DMS79 treated with DMSO at 0.1 percent for 48 hours (cell line): Measurements from ENCODE around the gene MGRN1.
A peak's percentile ranks its signal among the peaks of the same experiment; 100 is the strongest.

ENCODE experiments used
- DNase-seq: peaks from one replicate; lab custom pipeline; 2025; lab: John Stamatoyannopoulos, UW

MGRN1 gene

DNA sequence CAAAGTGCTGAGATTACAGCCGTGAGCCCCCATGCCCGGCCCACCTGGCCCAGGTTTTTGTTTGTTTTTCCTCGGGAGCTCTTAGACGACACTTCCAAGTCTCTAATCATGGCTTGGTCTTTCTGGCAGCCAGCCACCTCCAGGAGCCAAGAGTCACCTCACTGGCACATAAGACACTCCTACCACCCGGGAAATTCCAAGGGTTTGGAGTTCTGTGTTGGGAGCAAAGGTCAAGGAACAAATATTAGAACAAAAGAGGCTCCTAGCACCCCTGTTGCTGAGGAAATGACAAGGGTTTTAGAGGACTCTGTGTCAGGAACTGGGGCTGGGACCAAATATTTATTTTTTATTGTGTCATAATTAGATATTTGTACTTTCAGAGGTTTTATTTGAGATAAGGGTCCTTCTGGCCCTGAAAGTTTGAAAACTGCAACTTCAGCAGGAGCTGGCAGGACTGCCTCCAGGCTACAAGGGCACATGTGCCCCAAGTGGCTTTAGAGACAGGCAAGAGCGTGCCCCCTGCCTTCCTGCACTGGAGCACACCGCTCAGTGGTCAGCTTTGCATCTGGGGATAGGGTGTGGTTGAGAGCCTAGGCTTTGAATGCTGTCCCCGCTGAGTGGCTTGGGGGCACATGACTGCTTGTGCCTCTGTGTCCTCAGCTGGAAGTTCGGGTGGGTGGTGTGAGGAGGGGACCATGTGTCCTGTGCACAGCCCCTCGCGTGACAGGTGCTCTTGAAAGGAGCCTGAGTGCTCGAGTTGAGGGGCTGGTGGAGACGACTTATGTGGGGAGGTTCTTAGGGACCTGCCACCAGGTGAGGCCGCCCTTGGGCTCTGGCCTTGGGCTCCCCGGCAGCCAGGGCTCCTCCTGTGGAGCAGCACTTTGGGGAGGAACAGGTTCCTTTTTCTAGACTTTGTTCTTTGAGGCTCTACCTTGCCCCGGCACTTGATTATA, 29.7 kb downstream of the MGRN1 start:
- peak; percentile 86 for DNase-seq

DNA sequence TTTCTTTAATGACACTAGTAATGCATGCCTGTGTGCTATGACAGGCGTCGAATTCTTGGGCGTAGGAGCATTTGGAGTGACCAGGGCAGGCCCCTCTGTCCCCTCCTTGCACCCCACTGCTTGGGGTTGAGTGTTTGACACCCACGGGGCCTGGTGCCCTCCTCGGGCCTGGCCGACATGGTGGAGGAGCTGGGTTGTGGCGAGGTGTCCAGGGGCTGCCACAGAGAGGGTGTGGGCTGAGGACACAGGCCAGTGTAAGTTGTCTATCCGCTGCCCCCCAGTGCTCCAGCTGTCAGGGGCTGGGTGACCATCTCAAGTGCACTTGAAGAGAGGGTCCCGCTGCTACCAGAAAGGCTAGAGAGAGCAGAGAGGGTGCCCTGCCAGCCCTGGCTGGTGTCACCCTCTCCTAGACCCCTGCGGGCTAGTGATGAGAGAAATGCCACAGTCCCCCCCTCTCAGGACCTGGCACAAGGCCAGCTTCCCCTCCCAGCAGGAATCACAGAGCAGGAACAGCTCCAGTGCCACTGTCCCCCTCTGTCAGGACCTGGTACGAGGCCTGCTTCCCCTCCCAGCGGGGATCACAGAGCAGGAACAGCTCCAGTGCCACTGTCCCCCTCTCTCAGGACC, 30.5 kb downstream of the MGRN1 start:
- no peak for DNase-seq

DNA sequence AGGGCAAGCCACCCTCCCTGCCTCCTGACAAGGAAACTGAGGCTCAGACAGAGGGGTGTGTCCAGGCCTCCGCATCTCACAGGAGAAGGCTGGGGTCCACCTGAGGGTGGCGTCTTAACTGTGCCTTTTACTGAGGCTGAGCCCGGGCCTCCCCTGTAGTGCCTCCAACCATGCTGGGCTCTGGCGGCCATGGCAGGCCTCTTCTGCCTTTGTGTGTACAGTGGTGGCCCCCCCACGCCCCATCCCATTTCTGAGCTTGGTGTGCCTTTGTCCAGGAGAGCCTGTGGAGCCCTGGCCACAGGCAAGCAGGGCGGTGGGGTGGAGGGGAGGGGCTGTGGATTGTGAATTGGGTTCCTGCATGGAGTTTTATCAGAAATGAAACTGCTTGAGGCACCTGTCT, 31.2 kb downstream of the MGRN1 start:
- no peak for DNase-seq

DNA sequence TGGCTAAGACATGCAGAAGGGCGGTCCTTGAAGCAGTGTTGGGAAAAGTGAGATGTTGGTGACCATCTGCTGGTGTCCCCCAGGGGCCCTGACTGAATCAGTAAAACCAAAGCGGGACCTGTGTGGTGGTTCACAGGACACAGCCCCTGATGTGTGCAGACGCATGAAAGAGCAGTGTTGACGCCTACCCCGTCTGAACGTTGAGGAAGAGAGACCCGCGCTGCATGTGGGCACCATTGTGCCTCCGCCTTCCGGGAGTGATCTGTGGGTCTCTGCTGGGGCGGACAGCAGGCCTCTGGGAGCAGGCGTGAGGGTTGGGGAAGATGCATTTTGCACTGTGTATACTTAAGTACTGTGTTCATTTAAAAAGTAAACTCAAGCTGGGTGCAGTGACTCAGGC, 31.6 kb downstream of the MGRN1 start:
- DNase-seq, result no peak

DNA sequence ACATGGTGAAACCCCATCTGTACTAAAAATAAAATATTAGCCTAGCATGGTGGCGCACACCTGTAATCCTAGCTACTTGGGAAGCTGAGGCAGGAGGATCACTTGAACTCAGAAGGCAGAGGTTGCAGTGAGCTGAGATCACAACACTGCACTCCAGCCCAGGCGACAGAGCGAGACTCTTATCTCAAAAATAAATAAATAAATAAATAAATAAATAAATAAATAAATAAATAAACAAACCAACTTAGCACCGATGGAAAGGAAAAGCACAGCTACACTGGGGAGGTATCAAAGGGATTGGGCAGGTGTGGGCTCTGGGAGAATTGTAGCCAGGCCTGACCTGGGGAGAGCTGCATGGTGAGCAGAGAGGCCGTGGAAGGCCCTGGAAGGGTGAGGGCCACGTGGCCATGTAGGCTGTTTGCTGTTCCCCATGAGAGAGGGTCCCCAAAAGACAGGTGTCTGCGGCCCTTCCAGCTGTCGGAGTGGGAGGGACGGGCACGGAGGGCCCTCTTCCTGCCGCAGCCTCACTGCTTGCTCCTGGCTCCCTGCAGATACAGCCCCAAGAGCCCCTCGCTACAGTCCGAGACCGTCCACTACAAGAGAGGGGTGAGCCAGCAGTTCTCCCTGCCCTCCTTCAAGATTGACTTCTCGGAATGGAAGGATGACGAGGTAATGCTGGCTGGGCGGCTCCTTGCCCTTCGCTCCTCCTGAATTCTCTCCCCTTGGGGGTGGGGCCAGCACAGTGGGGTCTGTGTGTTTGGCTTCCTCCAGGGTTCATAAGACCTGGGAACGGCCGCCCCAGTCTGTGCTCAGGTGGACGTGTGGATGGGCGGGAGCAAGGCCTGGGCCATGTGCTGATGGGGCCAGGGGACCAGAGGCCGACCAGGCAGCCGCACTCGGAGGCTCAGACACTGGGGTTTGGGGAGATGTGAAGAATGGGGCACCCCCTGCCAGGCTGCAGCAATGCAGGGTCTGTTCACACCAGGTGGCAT, 32.4 kb downstream of the MGRN1 start:
- DNase-seq, result no peak

DNA sequence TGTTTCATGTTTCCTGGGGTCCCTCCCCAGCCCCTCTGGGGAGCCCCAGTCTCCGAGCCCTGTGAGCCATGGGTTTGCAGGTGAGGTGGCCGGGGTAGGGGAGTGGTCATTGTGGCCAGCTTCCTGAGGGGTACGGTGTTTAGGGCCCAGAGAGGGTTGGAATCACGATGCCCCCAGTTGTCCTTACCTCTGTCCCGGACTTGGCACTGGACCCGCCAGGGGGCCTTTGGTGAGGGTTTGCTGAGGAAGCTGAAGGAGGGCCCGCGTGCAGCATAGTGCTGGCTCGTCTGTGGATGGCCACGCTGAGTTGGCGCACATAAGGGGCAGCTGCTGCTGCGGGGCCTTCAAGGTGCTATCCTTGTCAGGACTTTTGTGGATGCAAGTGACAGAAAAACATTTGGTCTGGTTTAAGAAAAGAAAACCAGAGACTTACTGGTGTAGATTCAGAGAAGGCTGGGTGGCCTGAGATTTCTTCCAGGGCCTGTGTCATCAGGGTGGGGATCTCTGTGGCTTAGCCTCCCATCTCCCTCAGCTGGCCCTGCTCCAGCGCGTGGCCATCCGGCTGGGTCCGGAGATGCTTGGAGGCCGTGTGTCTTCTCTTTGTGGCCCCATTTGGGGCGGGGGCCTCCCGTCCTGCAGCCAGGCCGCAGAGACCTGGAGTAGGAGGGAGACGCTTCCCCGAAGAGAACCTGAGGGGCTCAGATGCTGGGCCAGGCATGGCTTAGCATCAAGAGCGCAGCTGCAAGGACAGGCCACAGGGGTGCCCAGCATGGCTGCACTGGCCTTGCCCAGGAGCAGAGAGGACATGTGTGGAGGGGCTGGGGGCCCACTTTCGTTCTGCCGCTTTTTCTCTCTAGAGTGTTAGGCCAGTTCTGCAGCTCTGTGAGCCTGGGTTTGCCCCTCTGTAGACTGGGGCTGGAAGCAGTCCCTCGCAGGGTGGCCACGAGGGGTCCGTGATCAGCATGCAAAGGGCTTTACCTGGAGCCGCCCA, 35.0 kb downstream of the MGRN1 start:
- no peak for DNase-seq

DNA sequence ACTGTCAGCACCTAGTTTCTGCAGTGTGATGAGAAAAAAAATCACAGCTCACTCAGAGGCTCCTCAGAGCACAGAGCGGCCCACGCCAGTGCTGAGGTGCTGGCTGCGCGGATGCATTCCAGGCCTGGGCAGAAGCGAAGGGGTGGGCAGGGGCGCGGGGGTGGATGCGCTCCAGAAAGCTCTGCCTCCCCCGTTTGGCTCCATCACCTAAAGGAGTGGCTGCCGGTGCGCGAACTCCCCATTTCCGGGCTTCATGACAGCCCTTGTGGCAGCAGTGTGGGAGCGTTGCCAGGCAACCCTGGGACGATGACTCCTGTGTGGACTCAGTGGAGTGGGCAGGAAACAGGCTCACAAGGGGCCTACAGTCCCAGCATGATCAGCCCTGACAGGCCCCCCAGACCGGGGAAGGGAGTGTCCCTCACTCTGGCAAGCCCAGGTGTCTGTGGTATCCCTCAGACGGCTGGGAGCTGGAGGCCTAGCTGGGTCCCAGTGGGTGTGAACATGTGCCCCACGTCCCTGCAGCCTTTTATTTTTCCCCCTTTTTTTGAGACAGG, 35.9 kb downstream of the MGRN1 start:
- DNase-seq, result peak; percentile 59

DNA sequence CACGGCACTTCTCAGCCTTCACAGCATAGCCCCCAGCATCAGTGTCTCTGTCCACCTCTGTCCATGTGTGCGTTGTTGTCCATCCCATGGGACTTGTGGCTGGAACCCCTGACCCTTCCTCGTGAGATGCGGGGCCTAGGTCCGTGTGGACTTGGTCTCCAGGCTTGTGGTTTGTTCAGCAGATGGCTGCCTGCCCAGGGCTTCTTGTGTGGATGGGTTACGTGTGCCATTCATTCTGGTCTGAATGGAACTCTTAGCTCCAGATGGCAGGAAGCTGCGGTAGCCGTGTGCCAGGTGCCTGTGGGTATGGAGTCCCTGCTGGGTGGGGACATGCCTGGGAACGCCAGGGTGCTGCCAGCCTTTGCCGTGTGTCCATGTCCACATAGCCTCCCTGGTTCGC, 37.0 kb downstream of the MGRN1 start:
- DNase-seq, result peak; percentile 65

DNA sequence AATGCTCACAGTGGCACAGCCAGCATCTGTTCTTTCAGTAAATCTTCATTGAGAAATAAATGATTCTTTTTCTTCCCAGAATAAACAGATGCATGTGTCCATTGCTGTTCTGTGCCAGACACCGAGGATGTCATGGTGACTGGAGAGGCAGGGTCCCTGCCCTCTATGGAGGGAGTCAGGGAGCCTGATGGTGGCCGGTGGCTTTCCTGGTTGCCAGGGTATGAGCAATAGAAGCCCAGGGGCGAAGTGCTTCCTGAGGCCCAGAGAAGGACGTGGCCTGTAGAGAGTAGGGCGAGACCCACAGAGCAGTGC, 38.8 kb downstream of the MGRN1 start:
- DNase-seq, result no peak

DNA sequence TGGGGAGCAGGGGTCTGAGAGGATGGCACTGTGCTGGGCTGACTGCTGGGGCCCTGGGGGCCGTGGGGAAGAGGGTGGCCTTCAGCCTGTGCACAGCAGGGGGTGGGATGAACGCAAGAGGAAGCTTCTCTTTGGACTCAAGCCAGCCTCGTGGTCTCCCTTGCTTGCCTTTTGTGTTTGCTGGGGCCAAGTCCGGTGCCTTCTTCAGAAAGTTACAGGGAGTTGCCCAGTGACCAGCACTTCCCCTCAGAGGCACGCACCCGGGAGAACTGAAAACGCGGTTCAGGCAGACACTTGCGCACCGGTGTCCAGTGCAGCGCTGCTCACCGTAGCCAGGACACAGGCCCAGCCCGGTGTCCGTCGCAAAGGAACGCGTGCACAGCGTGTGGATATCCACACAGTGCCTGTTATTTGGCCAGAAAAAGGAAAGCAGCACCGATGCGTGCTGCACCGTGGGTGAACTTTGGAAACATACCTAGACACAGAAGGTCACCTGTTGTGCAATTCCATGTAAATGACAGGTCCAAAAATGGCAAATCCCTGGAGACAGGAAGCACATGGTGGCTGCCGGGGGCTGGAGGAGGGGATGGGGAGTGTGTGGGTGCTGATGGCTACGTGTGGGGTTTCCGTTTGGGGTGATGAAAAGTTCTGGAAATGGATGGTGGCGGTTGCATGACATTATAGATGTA, 39.3 kb downstream of the MGRN1 start:
- DNase-seq, result no peak

DNA sequence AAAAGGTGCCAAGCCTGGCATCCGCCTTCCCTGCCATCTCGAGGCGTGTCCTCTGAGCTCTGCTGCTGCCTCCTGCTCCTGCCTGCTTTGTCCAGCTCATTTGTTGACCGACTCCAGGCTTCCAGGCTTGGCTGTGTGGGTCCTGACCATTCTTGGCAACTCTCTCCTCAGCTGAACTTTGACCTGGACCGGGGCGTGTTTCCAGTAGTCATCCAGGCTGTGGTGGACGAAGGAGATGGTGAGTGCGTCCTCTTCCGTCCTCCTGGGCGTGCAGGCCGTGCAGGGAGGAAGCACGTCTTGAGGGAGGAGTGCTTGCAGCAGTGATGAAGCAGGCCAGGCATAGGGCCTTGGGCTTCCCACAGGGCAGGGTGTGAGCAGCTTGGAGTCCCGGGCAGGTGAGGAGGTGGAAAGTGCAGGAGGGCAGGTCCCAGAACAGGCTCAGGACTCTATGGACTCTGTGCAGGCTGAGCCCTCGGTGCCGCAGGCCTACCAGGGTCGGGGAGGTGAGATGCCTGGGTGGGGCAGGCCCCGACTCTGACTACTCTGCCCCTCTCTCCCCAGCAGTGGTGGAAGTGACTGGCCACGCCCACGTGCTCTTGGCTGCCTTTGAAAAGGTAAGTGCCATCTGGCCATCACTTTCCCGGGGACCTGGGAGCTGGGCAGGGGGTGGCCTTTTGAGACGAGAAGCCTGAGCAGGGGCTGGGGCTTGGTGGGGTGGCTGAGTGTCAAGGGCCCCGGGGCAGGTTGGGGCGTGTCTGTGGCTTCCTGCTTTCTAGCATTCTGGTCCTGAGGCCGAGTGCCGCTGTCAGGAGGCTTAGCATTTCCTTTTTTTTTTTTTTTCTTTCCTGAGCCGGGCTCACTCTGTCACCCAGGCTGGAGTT, 40.2 kb downstream of the MGRN1 start:
- DNase-seq, result peak; percentile 81

DNA sequence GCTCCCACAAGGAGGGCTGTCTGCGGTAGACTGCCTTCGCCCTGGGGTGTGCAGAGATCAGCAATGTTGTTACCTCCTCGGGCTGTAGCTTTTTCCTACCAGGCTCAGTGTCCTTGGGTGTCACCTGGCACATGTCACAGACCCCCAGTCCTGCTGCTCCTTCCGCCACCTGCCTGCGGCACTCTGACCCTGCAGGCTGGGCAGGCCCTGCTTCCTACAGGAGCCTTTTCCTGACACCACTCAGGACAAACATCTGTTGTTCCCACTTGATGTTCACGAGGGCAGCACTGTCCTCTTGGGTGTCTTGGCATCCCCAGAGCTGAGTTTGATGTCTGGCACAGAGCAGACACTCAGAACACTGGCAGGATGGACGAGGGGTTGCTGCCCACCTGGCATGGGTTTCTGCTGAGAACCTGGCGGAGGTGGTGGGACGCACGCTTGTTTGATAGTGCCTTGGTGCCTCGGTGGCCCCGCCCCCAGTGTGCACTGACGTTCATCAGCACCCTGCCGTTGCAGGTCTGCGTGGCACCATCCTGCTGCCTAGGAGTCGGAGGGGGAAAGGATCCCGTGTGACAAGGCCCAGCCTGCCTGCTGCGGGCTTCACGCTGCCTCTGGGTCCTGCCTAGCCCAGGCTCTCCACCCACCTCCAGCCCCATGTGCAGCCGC, 42.0 kb downstream of the MGRN1 start:
- no peak for DNase-seq

DNA sequence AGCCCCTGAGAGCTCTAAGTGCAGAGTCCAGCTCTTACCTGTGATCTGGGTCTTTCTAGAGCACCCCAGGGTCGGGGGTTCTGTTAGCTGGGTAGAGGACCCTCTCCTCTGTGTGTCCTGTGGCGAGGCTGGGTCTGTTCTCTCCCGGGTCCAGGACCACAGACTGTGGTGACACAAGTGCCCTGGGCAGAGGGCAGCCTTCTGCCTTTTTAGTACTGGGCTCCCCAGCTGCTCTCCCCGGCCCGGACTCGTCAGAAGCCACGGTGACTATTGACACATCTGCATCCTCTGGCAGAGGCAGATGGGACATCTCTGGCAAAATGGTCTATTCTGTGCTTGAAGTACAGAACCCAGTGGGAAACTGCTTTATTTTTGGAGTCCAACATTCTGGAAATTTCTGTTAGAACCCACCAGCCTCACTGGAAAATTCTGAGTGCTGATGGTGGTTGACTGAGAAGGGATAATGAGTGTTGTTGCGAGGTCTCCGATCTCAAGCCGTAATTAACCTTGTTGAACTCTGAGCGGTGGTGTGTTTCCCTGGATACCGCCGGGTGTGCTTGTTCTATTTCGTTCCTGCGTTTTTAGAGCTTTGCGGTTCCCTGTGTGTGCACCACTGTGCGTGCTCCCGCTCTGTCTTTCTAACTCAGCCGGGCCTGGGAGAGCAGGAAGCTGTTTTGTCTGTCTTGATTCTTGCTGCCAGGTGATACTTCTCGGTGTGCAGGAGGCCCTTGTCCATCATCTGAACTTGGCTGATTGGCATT, 42.8 kb downstream of the MGRN1 start:
- peak; percentile 26 for DNase-seq

DNA sequence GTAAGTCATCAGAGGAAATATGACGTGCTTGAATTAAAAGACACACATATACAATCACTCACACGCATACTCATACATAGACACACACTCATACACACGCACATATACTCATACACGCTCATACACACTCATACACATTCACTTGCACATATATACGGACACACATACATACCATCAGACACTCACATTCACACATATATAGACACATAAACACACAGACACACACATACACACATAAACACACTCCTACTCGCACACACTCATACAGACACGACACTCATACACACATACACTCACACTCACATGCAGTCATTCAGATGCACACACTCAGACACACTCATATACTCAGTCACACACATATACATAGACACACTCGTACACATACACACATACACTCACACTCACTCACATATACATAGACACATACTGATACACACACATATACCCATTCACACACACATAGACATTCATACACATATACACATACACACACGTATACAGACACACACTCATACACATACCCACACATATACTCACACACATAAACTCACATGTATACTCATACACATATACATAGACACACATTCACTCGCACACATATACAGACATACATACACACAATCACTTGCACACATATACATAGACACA, 43.8 kb downstream of the MGRN1 start:
- DNase-seq, result no peak

DNA sequence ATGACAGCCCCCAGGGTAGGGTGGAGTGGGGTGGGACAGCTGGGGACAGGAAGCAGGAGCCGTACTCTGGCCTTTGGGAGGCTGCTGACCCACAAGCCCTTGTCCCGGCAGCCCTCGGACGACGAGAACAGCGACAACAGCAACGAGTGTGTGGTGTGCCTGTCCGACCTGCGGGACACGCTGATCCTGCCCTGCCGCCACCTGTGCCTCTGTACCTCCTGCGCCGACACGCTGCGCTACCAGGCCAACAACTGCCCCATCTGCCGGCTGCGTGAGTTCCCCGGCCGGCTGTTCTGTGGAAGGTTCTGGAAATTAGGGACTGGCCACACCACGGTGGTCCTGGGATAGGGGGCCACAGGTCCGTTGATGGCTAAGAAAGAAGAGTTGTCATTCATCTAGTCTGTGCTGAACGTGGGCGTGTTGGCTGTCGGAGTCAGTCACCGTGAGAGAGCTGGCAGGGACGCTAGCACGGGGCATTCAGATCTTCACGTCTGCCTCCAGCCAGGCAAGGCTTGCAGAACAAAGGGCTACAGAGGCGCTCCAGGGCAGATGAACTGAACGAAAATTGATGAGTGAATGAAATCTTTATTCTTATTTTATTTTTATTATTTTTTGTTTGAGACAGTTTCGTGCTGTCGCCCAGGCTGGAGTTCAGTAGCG, 48.9 kb downstream of the MGRN1 start:
- DNase-seq, result no peak

DNA sequence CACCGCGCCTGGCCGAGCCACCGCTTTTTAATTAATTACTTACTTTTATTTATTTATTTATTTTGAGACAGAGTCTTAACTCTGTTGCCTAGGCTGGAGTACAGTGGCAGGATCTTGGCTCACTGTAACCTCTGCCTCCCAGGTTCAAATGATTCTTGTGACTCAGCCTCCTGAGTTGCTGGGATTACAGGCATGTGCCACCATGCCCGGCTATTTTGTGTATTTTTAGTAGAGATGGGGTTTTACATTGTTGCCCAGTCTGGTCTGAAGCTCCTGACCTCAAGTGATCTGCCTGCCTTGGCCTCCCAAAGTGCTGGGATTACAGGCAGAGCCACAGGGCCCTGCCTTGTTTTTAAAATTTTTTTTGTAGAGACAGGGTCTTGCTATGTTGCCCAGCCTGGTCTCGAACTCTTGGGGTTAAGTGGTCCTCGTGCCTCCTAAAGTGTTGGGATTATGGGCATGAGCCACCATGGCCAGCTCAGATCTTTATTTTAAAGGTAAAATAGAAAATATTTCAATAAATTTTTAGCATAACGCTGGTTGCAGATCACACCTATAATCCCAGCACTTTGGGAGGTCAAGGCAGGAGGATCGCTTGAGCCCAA, 50.4 kb downstream of the MGRN1 start:
- no peak for DNase-seq
